ENCODE results near the gene OTUB2. TPM values are rescaled to one million over a fixed set of nuclear protein-coding genes. Genes with fewer than 3 reads are reported as not detected.

Gene OTUB2
- total RNA-seq, 1 donor from 2014 or later = 8.3 TPM

DNA sequence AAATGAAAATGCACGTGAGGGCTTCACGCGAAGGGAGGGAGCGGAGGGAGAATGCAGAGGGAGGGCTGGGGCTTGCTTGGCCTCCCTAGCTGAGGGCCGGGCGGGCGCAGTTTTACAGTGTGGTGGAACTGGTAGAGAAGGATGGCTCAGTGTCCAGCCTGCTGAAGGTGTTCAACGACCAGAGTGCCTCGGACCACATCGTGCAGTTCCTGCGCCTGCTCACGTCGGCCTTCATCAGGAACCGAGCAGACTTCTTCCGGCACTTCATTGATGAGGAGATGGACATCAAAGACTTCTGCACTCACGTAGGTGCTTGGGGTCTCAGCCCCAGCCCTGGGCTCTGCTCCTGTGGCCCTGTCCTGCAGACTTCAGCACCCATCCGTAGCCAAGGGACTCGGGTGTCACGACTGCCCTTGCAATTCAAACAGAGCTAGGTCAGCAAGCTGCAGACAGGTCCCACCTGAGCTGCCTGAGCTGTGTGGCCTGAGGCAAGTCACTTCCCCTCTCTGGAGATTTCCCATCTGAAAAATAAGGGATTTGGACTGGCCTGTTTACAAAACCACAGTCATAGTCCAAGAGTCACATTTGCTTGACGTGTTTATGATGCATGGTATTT, 18.4 kb downstream of the OTUB2 start:
- H3K4me3 ChIP-seq (ENCODE audit: low read depth, low read length) = no peak overlapping the region
- no peaks in the 10 kb centered on the region for H3K27me3 ChIP-seq (ENCODE audit: control insufficient read depth, insufficient read depth, low read length)
- H3K36me3 ChIP-seq (ENCODE audit: control insufficient read depth, insufficient read depth, low read length) = peaks cover 1% of the 10 kb centered on the region
- DNase-seq (ENCODE audit: low read depth) = no peak
- TF ChIP-seq, protein P1, sequence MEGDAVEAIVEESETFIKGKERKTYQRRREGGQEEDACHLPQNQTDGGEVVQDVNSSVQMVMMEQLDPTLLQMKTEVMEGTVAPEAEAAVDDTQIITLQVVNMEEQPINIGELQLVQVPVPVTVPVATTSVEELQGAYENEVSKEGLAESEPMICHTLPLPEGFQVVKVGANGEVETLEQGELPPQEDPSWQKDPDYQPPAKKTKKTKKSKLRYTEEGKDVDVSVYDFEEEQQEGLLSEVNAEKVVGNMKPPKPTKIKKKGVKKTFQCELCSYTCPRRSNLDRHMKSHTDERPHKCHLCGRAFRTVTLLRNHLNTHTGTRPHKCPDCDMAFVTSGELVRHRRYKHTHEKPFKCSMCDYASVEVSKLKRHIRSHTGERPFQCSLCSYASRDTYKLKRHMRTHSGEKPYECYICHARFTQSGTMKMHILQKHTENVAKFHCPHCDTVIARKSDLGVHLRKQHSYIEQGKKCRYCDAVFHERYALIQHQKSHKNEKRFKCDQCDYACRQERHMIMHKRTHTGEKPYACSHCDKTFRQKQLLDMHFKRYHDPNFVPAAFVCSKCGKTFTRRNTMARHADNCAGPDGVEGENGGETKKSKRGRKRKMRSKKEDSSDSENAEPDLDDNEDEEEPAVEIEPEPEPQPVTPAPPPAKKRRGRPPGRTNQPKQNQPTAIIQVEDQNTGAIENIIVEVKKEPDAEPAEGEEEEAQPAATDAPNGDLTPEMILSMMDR (IDR thresholded peaks at IDR 0.05; ENCODE audit: insufficient read depth, low read length, poor library complexity, severe bottlenecking) = no peak

DNA sequence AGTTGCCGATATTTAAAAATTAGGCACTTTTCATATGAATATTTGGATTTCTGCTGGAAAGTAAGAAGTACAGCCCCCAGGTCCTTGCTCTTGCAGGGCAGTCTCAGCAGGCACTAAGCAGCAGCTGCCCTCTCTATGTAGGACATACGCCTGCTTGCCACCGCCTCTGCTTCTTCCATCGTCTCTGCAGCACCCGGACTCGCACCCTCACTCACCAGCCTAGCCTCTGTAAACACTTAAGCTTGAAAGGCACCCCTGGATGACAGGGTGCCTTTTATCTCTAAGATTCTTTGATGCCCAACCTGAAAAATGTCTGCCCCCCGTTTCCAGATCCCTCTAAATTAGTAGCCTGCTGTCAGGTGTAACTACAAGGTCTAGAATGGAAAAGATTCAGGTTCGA, 19.0 kb downstream of the OTUB2 start:
- DNase-seq (ENCODE audit: low read depth) = no peak
- TF ChIP-seq, protein P1 (IDR thresholded peaks at IDR 0.05; ENCODE audit: insufficient read depth, low read length, poor library complexity, severe bottlenecking) = no peak
- H3K27me3 ChIP-seq (ENCODE audit: control insufficient read depth, insufficient read depth, low read length) = no peaks in the 10 kb centered on the region
- H3K4me3 ChIP-seq (ENCODE audit: low read depth, low read length) = no peak overlapping the region
- peaks cover 1% of the 10 kb centered on the region for H3K36me3 ChIP-seq (ENCODE audit: control insufficient read depth, insufficient read depth, low read length)

DNA sequence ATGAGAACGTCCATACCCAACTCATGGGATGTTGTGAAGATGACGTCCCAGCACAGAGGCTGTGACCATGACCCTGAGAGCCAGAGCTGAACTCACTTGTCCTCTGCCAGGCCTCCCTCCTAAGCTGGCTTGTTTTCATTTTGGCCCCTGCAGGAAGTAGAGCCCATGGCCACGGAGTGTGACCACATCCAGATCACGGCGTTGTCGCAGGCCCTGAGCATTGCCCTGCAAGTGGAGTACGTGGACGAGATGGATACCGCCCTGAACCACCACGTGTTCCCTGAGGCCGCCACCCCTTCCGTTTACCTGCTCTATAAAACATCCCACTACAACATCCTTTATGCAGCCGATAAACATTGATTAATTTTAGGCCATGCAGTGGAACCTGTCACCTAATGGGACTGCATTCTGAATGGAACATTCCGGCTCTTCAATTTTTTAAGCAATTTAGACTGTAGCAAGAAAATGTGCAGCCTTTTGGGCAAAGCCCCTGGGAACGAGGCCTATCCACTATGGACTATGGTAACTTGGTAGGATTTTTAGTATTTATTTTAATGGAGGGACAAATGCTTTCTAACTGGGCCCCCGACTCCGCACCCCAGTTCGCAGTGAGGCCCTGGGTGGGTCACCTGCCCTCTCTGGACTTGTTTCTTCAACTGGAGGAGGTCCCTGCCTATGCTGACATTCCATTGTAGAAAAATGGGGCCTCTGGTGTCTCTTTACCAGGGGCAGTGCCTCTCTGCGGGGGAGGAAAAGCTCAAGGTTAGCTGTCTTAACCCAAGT, 19.6 kb downstream of the OTUB2 start:
- H3K4me3 ChIP-seq (ENCODE audit: low read depth, low read length) = no peak overlapping the region
- H3K27me3 ChIP-seq (ENCODE audit: control insufficient read depth, insufficient read depth, low read length) = no peaks in the 10 kb centered on the region
- TF ChIP-seq, protein P1 (IDR thresholded peaks at IDR 0.05; ENCODE audit: insufficient read depth, low read length, poor library complexity, severe bottlenecking) = no peak
- no peak for DNase-seq (ENCODE audit: low read depth)
- H3K36me3 ChIP-seq (ENCODE audit: control insufficient read depth, insufficient read depth, low read length) = peaks cover 2% of the 10 kb centered on the region

DNA sequence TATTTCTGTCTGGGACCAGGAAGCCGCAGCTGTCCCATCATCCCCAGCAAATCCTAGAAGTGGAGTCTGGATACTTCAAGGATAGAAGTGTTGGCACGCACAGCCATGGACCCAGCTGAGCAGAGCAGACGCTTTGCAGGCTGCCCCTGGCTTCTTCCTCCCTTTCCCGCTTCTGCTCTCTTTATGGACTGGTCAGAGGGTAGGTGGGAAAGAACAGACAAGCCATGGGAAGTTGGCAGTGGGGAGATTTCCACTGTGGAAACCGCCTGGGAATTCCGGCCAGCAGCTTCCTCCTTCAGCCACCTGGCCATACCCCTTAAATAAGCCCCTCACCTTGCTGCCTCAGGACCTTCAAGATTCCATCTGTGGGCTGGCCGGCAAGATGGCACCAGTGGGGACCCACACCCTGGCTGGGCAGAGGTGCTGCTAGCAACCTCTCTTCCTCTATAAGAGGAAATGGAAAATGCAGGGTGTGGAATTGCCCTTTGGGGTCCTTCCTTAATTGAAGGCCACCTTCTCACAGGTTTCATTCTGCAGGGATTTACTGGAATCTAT, 20.6 kb downstream of the OTUB2 start:
- H3K36me3 ChIP-seq (ENCODE audit: control insufficient read depth, insufficient read depth, low read length) = peaks cover 4% of the 10 kb centered on the region
- DNase-seq (ENCODE audit: low read depth) = no peak
- TF ChIP-seq, protein P1 (IDR thresholded peaks at IDR 0.05; ENCODE audit: insufficient read depth, low read length, poor library complexity, severe bottlenecking) = no peak
- no peak overlapping the region for H3K4me3 ChIP-seq (ENCODE audit: low read depth, low read length)
- no peaks in the 10 kb centered on the region for H3K27me3 ChIP-seq (ENCODE audit: control insufficient read depth, insufficient read depth, low read length)

DNA sequence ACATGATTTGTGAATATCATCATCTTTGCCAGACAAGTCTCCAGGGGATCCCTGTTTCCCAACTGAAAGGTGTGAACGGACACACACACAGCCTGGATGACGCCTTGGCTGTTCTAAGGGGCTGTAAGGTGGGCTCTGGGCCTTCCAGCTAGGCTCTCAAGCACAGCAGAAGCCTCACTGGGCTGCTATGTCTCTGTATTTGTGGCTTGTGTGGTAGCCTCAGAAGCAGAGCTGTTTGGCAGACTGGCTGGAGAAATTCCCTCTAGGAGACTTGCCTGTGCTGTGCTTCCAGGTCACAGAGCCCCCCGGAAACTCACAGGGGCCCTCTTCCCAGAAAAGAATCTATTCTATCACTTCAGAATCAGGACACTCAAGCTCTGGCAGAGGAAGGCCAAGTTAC, 21.4 kb downstream of the OTUB2 start:
- no peaks in the 10 kb centered on the region for H3K27me3 ChIP-seq (ENCODE audit: control insufficient read depth, insufficient read depth, low read length)
- H3K4me3 ChIP-seq (ENCODE audit: low read depth, low read length) = no peak overlapping the region
- DNase-seq (ENCODE audit: low read depth) = no peak
- peaks cover 5% of the 10 kb centered on the region for H3K36me3 ChIP-seq (ENCODE audit: control insufficient read depth, insufficient read depth, low read length)
- TF ChIP-seq, protein P1 (IDR thresholded peaks at IDR 0.05; ENCODE audit: insufficient read depth, low read length, poor library complexity, severe bottlenecking) = no peak
